ENCODE results near the gene TPST2. TPM values are rescaled to one million over a fixed set of nuclear protein-coding genes. Genes with fewer than 3 reads are reported as not detected.
A peak's percentile ranks its signal among the peaks of the same experiment; 100 is the strongest.

TPST2 gene
- total and polyA plus RNA-seq, 12 donors, result 15.7 to 167 (median 57.0) TPM

- WGBS, 4 donors, result 52 to 73% (median 57%) methylated on average over 5 of the region's 5 CpGs
- H3K27ac ChIP-seq, result peak overlapping the region in 3 of 5 donors; percentile 30 to 71 (median 41)
- intact Hi-C loops (cut with DNase I), result no loop called here
- peak in 6 of 7 donors; percentile 46 to 68 (median 61) for DNase-seq
- peaks cover 32 to 49% of the 10 kb centered on the region in 2 donors for H3K4me1 ChIP-seq (replicated peaks in 1 of 2)
- H3K9me3 ChIP-seq (replicated peaks in 1 of 3), result no peaks in the 10 kb centered on the region
- no peaks in the 10 kb centered on the region for H3K27me3 ChIP-seq
- H3K4me3 ChIP-seq, result no peak overlapping the region
- no peaks in the 10 kb centered on the region for H3K36me3 ChIP-seq (replicated peaks in 1 of 2)
- TF ChIP-seq POLR2A (IDR thresholded peaks at IDR 0.05), result no peak
- TF ChIP-seq CTCF (IDR thresholded peaks at IDR 0.05), result no peak
These were observed 33.0 kb downstream of the TPST2 start for GRCh38 chr22:26556904-26557303.

GRCh38 chr22:26555478-26555877 is 34.5 kb downstream of the TPST2 start:
- H3K36me3 ChIP-seq (replicated peaks in 1 of 2), result no peaks in the 10 kb centered on the region
- H3K4me3 ChIP-seq, result no peak overlapping the region
- H3K9me3 ChIP-seq (replicated peaks in 1 of 3), result no peaks in the 10 kb centered on the region
- intact Hi-C loops (cut with DNase I), result no loop called here
- peaks cover 38 to 58% of the 10 kb centered on the region in 2 donors for H3K4me1 ChIP-seq (replicated peaks in 1 of 2)
- peak overlapping the region in 2 of 5 donors; percentile 10 to 34 for H3K27ac ChIP-seq
- WGBS, 4 donors, result 46 to 60% (median 57%) methylated on average over 5 to 11 of the region's 11 CpGs
- no peaks in the 10 kb centered on the region for H3K27me3 ChIP-seq
- peak in 5 of 7 donors; percentile 37 to 59 (median 45) for DNase-seq
- TF ChIP-seq POLR2A (IDR thresholded peaks at IDR 0.05), result no peak
- no peak for TF ChIP-seq CTCF (IDR thresholded peaks at IDR 0.05)

GRCh38 chr22:26554956-26555355 is 35.0 kb downstream of the TPST2 start:
- H3K9me3 ChIP-seq (replicated peaks in 1 of 3), result no peaks in the 10 kb centered on the region
- 71 to 82% (median 75%) methylated on average over 5 to 6 of the region's 6 CpGs for WGBS, 4 donors
- no peak overlapping the region for H3K4me3 ChIP-seq
- H3K36me3 ChIP-seq (replicated peaks in 1 of 2), result no peaks in the 10 kb centered on the region
- TF ChIP-seq POLR2A (IDR thresholded peaks at IDR 0.05) (no peak), CTCF (IDR thresholded peaks at IDR 0.05) (no peak)
- intact Hi-C loops (cut with DNase I), result no loop called here
- no peak for DNase-seq
- H3K27me3 ChIP-seq, result no peaks in the 10 kb centered on the region
- peaks cover 43 to 59% of the 10 kb centered on the region in 2 donors for H3K4me1 ChIP-seq (replicated peaks in 1 of 2)
- H3K27ac ChIP-seq, result peak overlapping the region in 2 of 5 donors; percentile 10 to 34

- DNase-seq, result peak in 2 of 7 donors; percentile 33 to 44
- TF ChIP-seq POLR2A (IDR thresholded peaks at IDR 0.05), result no peak
- TF ChIP-seq CTCF (IDR thresholded peaks at IDR 0.05), result no peak
- Histone ChIP-seq H3K27me3 (no peaks in the 10 kb centered on the region), H3K27ac (no peak overlapping the region), H3K36me3 (replicated peaks in 1 of 2) (no peaks in the 10 kb centered on the region), H3K9me3 (replicated peaks in 1 of 3) (no peaks in the 10 kb centered on the region), H3K4me1 (replicated peaks in 1 of 2) (peaks cover 37 to 44% of the 10 kb centered on the region in 2 donors), H3K4me3 (no peak overlapping the region)
- intact Hi-C loops (cut with DNase I), result no loop called here
- WGBS, 4 donors, result 52 to 58% (median 56%) methylated on average over 7 of the region's 7 CpGs
These were observed 36.7 kb downstream of the TPST2 start for GRCh38 chr22:26553056-26553752.

All from adrenal gland (tissue), 12 donors.